Measurements from ENCODE around the gene SERPINA1.

SERPINA1 gene

DNA sequence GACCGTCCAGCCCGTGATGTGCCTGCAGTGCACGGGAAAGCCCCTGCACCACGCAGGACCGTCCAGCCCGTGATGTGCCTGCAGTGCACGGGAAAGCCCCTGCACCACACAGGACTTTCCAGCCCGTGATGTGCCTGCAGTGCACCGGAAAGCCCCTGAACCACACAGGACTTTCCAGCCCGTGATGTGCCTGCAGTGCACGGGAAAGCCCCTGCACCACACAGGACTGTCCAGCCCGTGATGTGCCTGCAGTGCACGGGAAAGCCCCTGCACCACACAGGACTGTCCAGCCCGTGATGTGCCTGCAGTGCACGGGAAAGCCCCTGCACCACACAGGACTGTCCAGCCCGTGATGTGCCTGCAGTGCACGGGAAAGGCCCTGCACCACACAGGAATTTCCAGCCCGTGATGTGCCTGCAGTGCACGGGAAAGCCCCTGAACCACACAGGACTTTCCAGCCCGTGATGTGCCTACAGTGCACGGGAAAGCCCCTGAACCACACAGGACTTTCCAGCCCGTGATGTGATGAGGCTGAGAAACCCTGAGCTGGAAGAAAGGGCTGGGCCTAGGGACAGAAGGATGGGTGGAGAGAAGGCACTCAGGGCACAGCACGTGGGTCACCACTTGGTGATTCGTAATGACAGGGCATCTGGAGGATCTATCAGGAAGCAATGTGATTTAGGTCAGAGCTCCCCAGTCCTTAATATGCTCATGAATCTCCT is 42.2 kb downstream of the SERPINA1 start:
- peak; percentile 12 to 62 for DNase-seq (ENCODE audit: low read depth in 2 of 2)

- no peak for DNase-seq (ENCODE audit: low read depth in 2 of 2)
Measured at GRCh38 chr14:94345344-94346064, 42.9 kb downstream of the SERPINA1 start.

GRCh38 chr14:94344389-94344788 is 44.0 kb downstream of the SERPINA1 start:
- DNase-seq (ENCODE audit: low read depth in 2 of 2) = no peak

GRCh38 chr14:94343238-94344005 is 45.0 kb downstream of the SERPINA1 start:
- no peak for DNase-seq (ENCODE audit: low read depth in 2 of 2)

DNA sequence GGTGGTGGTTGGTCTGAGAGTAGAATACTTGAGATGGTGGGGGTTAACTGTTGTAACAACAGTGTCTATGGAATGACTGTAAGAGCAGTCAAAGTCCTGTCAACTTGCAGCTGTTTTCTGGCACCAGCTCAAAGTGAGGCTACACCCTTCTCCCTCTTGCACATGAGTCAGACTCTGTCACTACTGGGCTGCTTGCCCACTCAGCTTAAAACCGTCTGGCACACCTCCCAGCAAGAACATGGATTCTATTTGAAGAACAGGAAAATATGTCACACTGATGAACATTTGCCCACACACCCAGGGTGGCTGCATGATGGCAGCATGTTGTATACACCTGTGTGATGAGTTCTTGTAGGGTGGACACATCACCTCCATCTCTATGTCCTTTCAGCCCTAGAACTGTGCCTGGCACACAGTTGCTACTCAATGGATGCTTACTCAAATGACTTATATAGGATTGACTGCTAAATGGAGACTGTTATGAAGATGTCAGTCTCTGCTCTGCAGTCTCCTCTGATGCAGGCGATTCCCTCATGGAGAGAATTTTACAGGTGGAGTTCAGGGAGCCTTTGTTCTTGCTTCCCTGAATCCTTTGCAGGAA is 46.0 kb downstream of the SERPINA1 start:
- DNase-seq (ENCODE audit: low read depth in 2 of 2) = peak in 1 of 2 donors; percentile 15

GRCh38 chr14:94341656-94342333 is 46.6 kb downstream of the SERPINA1 start:
- no peak for DNase-seq (ENCODE audit: low read depth in 2 of 2)

DNA sequence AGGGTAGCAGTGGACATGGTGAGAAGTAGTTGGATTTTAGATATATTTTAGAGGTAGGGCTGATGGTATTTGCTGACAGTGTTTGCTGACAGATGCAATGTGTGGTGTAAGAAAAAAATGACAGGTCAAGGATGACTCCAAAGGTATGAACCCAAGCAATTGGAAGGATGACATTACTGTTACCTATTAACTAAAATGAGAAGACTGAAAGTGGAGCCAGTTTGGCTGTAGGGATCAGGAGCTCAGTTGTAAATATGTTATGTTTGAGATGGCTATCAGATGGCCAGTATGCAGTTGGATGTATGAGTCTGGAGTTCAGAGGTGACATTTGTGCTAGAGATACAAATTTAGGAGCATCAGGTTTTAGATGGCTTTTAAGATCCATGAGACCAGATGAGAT is 47.9 kb downstream of the SERPINA1 start:
- DNase-seq (ENCODE audit: low read depth in 2 of 2) = no peak

- no peak for DNase-seq (ENCODE audit: low read depth in 2 of 2)
Measured at GRCh38 chr14:94338023-94338422, 50.4 kb downstream of the SERPINA1 start.

DNA sequence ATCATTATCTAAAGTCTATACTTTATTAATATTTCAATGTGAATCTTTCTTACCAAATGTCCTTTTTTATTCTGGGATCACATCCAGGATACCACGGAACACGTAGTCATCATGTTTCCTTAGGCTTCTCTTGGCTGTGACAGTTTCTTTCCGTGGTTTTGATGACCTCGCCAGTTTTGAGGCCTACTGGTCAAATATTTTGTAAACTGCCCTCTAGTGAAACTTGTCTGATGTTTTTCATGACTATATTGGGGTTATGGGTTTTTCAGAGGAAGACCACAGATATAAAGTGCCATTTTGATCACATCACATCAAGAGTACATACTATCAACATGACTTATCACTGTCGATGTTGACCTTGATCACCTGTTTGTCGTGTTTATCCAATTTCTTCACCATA is 51.1 kb downstream of the SERPINA1 start:
- DNase-seq (ENCODE audit: low read depth in 2 of 2) = no peak

DNA sequence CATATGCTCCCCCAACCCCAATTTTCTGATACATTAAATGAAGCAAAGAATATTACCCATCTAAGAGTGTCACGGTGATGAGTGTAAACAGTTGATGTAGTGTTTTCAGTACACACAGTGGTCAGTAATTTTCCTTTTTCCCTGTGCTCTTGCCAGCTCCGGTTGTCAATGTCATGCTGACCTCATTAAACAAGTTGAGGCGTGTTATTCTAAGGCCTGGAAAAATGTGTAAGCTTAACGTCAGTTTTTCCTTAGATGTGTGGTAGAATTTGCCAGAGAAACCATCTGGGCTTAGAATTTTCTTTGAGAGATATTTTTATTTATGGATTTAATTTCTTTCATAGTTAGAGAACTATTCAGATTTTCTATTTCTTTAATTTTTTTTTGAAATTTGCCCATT is 53.5 kb downstream of the SERPINA1 start:
- DNase-seq (ENCODE audit: low read depth in 2 of 2) = no peak

DNA sequence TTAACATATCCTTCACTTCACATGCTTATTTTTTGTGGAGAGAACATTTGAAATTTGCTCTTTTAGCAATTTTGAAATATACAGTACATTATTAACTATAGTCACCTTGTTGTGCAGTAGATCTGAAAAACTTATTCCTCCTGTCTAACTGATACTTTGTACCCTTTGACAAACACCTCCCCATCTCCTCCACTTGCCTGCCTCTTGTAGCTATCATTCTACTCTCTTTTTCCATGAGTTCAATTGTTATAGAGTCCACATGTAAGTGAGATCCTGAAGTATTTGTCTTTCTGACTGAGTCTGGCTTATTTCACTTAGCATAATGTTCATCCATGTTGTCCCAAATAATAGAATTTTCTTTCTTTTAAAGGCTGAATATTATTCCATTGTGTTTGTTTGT is 55.8 kb downstream of the SERPINA1 start:
- no peak for DNase-seq (ENCODE audit: low read depth in 2 of 2)

- no peak for DNase-seq (ENCODE audit: low read depth in 2 of 2)
Measured at GRCh38 chr14:94332063-94332583, 56.3 kb downstream of the SERPINA1 start.

- DNase-seq (ENCODE audit: low read depth in 2 of 2) = no peak
Measured at GRCh38 chr14:94331462-94331861, 56.9 kb downstream of the SERPINA1 start.

DNA sequence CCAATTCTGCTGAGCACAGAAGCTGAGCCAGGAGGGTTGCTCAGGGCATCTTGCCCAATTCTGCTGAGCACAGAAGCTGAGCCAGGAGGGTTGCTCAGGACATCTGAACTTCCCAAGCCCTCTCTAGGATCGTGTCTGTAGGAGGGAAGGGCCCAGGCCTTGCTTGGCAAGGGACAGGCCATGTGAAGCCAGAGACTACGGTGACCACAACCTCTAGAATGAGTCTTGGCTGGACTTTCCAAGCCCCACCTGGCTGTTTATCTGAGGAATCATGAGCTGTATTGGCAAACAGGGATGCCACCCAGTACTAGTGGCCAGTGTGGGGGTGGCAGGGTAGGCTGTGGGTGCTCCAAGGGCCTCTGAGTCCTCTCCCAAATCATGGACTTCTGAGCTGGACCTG is 57.5 kb downstream of the SERPINA1 start:
- DNase-seq (ENCODE audit: low read depth in 2 of 2) = no peak

GRCh38 chr14:94330432-94330831 is 58.0 kb downstream of the SERPINA1 start:
- DNase-seq (ENCODE audit: low read depth in 2 of 2) = no peak

DNA sequence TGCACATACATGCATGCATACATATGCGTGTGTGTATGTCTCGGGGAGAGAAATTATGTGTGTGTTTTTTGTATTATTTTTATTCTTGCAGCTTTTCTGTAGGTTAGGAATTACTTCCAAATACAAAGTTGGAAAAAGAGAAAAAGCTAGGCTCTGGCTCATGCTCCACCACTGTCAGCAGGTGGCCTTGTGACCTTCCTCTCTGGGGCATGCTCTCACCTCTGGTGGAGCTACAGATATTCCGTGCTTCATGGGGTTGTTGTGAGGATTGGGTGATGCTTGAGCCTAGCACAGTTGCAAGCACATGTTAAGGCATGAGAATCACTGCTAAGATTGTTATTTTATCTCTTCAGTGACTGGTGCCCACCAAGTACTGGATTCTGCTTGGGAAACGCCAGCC is 58.5 kb downstream of the SERPINA1 start:
- no peak for DNase-seq (ENCODE audit: low read depth in 2 of 2)

GRCh38 chr14:94328196-94328595 is 60.2 kb downstream of the SERPINA1 start:
- DNase-seq (ENCODE audit: low read depth in 2 of 2) = no peak
